ENCODE results near the gene NDFIP1.

The NDFIP1 gene

DNA sequence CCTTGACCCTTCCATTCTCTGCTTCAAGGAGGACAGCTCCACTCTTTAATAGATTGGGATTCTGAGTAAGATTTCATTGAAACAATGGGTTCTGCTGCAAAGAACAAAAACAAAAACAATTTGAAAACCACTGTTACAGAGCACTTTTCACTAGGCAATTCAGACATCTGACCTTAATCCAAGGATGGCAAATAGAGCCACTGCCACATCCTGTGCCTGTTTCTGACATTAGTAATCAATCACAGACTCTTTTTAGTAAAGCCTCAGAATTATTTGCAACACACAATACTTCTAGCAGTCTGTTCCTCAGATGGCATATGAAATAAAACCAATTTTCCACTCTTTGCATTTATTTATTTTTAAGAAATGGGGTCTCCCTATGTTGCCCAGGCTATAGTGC, 37.8 kb upstream of the NDFIP1 start:
- DNase-seq (ENCODE audit: low read depth), result no peak

DNA sequence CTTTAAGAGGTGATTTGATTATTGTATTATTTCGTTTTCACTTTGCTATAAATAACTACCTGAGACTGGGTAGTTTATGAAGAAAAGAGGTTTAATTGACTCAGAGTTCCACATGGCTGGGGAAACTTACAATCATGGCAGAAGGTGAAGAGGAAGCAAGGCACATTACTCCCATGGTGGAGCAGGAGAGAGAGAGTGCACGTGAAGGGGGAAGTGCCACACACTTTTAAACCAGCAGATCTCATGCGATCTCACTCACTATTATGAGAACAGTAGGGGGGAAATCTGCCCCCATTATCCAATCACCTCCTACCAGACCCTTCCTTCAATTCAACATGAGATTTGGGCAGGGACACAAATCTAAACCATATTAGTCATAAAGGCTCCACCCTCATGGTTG, 36.1 kb upstream of the NDFIP1 start:
- no peak overlapping the region for H3K4me3 ChIP-seq (ENCODE audit: low read length)
- TF ChIP-seq, protein P1, sequence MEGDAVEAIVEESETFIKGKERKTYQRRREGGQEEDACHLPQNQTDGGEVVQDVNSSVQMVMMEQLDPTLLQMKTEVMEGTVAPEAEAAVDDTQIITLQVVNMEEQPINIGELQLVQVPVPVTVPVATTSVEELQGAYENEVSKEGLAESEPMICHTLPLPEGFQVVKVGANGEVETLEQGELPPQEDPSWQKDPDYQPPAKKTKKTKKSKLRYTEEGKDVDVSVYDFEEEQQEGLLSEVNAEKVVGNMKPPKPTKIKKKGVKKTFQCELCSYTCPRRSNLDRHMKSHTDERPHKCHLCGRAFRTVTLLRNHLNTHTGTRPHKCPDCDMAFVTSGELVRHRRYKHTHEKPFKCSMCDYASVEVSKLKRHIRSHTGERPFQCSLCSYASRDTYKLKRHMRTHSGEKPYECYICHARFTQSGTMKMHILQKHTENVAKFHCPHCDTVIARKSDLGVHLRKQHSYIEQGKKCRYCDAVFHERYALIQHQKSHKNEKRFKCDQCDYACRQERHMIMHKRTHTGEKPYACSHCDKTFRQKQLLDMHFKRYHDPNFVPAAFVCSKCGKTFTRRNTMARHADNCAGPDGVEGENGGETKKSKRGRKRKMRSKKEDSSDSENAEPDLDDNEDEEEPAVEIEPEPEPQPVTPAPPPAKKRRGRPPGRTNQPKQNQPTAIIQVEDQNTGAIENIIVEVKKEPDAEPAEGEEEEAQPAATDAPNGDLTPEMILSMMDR (conservative IDR thresholded peaks at IDR 0.05; ENCODE audit: low read depth, low read length), result no peak
- no peak for DNase-seq (ENCODE audit: low read depth)

More for the DNA sequence above, 37.8 kb upstream of the NDFIP1 start:
- no peak overlapping the region for H3K4me3 ChIP-seq (ENCODE audit: low read length)
- TF ChIP-seq, protein P1 (conservative IDR thresholded peaks at IDR 0.05; ENCODE audit: low read depth, low read length), result no peak

DNA sequence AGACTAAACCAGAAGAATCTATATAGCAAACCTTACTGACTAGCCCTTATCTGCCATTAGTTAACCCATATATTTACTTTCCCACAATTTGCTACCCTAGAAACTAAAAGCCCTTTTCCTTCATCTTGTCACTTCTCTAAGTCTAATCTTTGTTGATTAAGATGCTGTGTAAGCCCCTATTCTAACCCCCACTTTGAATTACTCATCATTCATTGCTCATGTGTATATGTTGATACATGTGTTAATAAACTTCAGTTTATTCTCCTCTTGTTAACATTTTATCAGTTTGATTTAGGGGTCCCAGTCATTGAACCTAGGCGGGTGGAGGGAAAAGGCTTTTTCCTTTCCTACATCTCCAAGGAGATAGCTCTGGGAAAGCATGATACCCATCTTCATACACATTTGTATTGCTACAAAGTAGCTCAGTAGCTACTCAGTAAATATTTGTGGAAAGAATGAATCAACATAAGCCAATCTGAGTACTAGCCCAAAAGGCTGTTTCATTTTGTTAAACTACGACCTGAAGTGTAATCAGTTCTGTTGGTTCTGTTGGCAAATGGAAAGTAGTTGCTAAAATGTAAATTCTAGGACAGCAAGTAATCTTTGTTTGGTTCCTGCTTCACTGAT, 35.1 kb upstream of the NDFIP1 start:
- TF ChIP-seq, protein P1 (conservative IDR thresholded peaks at IDR 0.05; ENCODE audit: low read depth, low read length), result no peak

DNA sequence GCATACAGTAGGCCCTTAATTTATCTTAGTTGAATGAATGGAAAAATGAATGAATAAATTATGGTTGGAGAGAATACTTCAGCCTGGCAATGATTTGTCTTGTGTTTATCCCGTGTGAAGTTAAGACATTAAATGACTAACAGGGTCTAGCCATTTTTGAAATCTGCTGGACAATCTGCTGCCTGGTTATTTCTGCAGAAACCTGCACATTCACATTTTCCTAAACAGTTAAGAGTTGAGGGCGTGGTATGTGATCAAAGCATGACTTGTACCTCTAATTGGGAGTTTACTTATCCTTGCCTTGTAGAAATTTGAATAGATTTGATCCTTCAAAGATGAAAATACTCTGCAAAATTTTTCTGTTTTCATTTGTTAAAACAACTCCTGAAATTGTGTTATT, 34.6 kb upstream of the NDFIP1 start:
- no peak for DNase-seq (ENCODE audit: low read depth)
- TF ChIP-seq, protein P1 (conservative IDR thresholded peaks at IDR 0.05; ENCODE audit: low read depth, low read length), result no peak
- H3K4me3 ChIP-seq (ENCODE audit: low read length), result no peak overlapping the region

More for the DNA sequence above, 35.1 kb upstream of the NDFIP1 start:
- H3K4me3 ChIP-seq (ENCODE audit: low read length), result no peak overlapping the region
- DNase-seq (ENCODE audit: low read depth), result no peak

DNA sequence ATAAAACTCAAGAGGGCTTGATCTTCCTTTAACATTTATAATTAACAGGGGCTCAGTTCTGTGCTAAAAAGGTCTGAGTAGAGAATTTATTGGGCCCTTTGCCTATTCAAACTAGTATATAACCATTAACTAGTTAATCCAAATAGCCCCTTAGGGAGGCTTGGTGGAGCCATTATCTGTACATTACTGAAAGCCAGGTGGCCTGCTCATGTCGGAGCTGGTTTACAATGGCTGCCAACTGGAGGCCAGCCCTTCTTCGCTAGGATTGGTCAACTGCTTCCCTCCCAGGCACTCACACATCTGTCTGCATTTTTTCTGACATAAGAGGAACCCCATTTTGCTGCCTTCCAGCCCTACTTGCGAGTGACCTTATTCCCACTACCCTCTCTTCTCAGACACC, 30.4 kb upstream of the NDFIP1 start:
- TF ChIP-seq, protein P1 (conservative IDR thresholded peaks at IDR 0.05; ENCODE audit: low read depth, low read length), result no peak
- H3K4me3 ChIP-seq (ENCODE audit: low read length), result no peak overlapping the region
- no peak for DNase-seq (ENCODE audit: low read depth)

DNA sequence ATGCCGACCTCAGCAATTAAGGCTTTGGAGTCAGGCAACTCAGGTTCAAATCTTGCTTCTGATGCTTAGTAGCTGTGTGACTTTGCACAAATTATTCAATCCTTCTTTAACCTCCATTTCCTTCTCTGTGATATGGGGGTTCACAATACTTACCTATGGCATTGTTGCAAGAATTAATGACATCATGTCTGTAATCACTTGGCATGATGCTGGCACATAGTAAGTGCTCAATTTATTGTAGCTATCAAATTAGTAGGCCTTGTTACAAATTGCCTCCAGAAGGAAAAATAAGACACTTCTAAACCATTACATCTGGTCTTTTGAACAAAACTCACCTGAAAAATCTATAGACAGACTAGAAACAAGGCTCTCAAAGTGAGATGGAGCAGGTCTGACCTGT, 29.9 kb upstream of the NDFIP1 start:
- no peak for DNase-seq (ENCODE audit: low read depth)
- H3K4me3 ChIP-seq (ENCODE audit: low read length), result no peak overlapping the region
- TF ChIP-seq, protein P1 (conservative IDR thresholded peaks at IDR 0.05; ENCODE audit: low read depth, low read length), result no peak

DNA sequence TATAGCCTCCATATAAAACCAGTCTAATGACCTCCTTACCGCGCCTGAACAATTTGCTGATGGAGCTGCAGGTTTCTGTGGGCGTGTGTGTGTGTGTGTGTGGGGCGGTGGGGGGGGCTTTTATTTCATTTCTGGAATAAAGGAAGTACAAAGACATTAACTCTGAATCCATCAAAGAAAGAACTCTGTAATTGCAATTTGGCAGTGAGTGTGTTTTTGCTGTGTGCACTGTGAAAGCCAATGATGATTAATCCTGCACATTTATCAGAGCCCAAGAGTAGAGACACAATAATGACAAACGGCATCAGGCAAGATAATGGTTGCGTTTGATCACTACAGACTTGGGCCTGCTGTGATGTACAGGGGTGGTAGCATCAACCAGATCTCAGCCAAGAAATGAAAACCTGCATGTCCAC, 29.3 kb upstream of the NDFIP1 start:
- H3K4me3 ChIP-seq (ENCODE audit: low read length), result no peak overlapping the region
- DNase-seq (ENCODE audit: low read depth), result no peak
- TF ChIP-seq, protein P1 (conservative IDR thresholded peaks at IDR 0.05; ENCODE audit: low read depth, low read length), result no peak
